K562 (cell line): ENCODE data around the gene GASK1A. TPM values are rescaled to one million over a fixed set of nuclear protein-coding genes. Genes with fewer than 3 reads are reported as not detected.

Experiments
- ATAC-seq: fragments of 200-7000 bp; cut with Tn5 transposase; 3 replicates; pipeline ENCODE4 v1.9.1; 2020; ENCODE audit warnings: moderate library complexity
- BruUV-seq: library from RNA; stranded (reverse); fragments of 400-500 nt; replicated peaks from 2 replicates; lab custom pipeline; 2021; lab: Mats Ljungman, UMichigan
- CTCF ChIA-PET: fragments of 300-600 bp; formaldehyde crosslinking; extraction: SDS; loops from one replicate; lab custom pipeline; 2021; ENCODE audit warnings: low intra/inter-chr PET ratio; lab: Yijun Ruan, JAX
- POLR2A ChIA-PET: fragments of 300-600, 350-650 bp; sonication (Branson Sonifier 250); formaldehyde crosslinking; extraction: SDS; loops from one replicate; lab custom pipeline; 2021; ENCODE audit warnings: antibody characterized with exemption, inconsistent platforms; lab: Yijun Ruan, JAX
- DNase-seq, 4 experiments: peaks; one replicate each; pipeline versions ENCODE4 v3.0.0 to v3.0.0-alpha.2; 2011 to 2018; ENCODE audit warnings: low spot score in 3 of 4, mixed read lengths in 3 of 4; ENCODE audit errors: extremely low read depth in 1 of 4
- FAIRE-seq: peaks from 2 replicates; lab custom pipeline; 2011; peaks lifted over from hg19 to GRCh38; lab: Jason Lieb, UNC
- H2AFZ ChIP-seq: 2 replicates; pipeline ENCODE4 v1.6.0; 2011; ENCODE audit warnings: low read depth, low read length, control low read depth, inconsistent platforms
- H3K27ac ChIP-seq: fragments of 200-600 bp; 3 replicates; pipeline ENCODE4 v1.8.0; 2011; ENCODE audit warnings: low read depth, mild to moderate bottlenecking, control low read depth, inconsistent platforms, low read length, moderate library complexity, mixed read lengths; ENCODE audit errors: extremely low read depth
- H3K27me3 ChIP-seq, 2 experiments: fragments of 300-600 bp in 1 of 2; 2 replicates in 1 of 2; 3 replicates in 1 of 2; pipeline versions ENCODE4 v1.6.0 to v1.8.0; 2011; ENCODE audit warnings: inconsistent platforms in 2 of 2, low read length in 2 of 2, mild to moderate bottlenecking in 1 of 2, mixed read lengths in 1 of 2, moderate library complexity in 1 of 2; ENCODE audit not compliant: control insufficient read depth in 2 of 2, insufficient read depth in 2 of 2
- H3K36me3 ChIP-seq: fragments of 300-600 bp; 3 replicates; pipeline ENCODE4 v1.8.0; 2011; ENCODE audit warnings: mild to moderate bottlenecking, low read length, inconsistent platforms; ENCODE audit not compliant: control insufficient read depth, insufficient read depth
- H3K4me1 ChIP-seq, 2 experiments: fragments of 200-600 bp in 1 of 2; replicated peaks in 1 of 2; 2 replicates in 1 of 2; 3 replicates in 1 of 2; pipeline versions ENCODE4 v1.5.1 to v1.8.0; 2011; ENCODE audit warnings: inconsistent platforms in 2 of 2, low read length in 2 of 2, mild to moderate bottlenecking in 1 of 2, mixed read lengths in 1 of 2, moderate library complexity in 1 of 2; ENCODE audit not compliant: control insufficient read depth in 2 of 2, insufficient read depth in 2 of 2
- H3K4me2 ChIP-seq: 2 replicates; pipeline ENCODE4 v1.6.1; 2011; ENCODE audit warnings: low read length, control low read depth, inconsistent platforms, mixed read lengths; ENCODE audit not compliant: insufficient read depth
- H3K4me3 ChIP-seq: fragments of 200-600 bp; sonication (generic), shearing (Covaris generic); 2 replicates; pipeline ENCODE4 v1.5.1; 2016; ENCODE audit warnings: control low read depth, inconsistent platforms
- H3K79me2 ChIP-seq: fragments of 200-600 bp; 3 replicates; pipeline ENCODE4 v1.8.0; 2011; ENCODE audit warnings: low read length, inconsistent platforms; ENCODE audit not compliant: control insufficient read depth, insufficient read depth
- H3K9ac ChIP-seq, 2 experiments: 2 replicates each; pipeline versions ENCODE4 v1.6.0 to v1.6.1; 2011; ENCODE audit warnings: low read depth in 2 of 2, low read length in 2 of 2, control low read depth in 1 of 2, inconsistent platforms in 1 of 2, mild to moderate bottlenecking in 1 of 2, mixed read lengths in 1 of 2; ENCODE audit not compliant: insufficient read depth in 1 of 2
- H3K9me1 ChIP-seq: one replicate; pipeline ENCODE4 v1.6.0; 2011; ENCODE audit warnings: inconsistent platforms, mild to moderate bottlenecking, low read length, moderate library complexity; ENCODE audit not compliant: control insufficient read depth, insufficient read depth
- H3K9me3 ChIP-seq: replicated peaks from 2 replicates; pipeline ENCODE4 v1.5.1; 2011; ENCODE audit warnings: low read depth, low read length, inconsistent platforms; ENCODE audit not compliant: control insufficient read depth, insufficient read depth
- H4K20me1 ChIP-seq: replicated peaks from 2 replicates; pipeline ENCODE4 v1.6.1; 2011; ENCODE audit warnings: low read length, inconsistent platforms, mixed read lengths; ENCODE audit not compliant: control insufficient read depth, insufficient read depth
- BMI1 ChIP-seq: fragments of 150-350 bp; IDR thresholded peaks from 2 replicates; pipeline ENCODE4 v1.6.1; 2014; ENCODE audit warnings: low read length
- CBFA2T2 ChIP-seq: fragments of 450-650 bp; conservative IDR thresholded peaks from 2 replicates; pipeline ENCODE4 v1.6.1; 2017; ENCODE audit warnings: mild to moderate bottlenecking
- CHD2 ChIP-seq: IDR thresholded peaks from 2 replicates; pipeline ENCODE4 v1.6.1; 2011; ENCODE audit warnings: low read depth, low read length
- CREM ChIP-seq: IDR thresholded peaks from 2 replicates; pipeline ENCODE4 v1.6.1; 2014; ENCODE audit warnings: antibody characterized with exemption, low read depth
- NRF1 ChIP-seq, 2 experiments: fragments of 450-650 bp; IDR thresholded peaks in 1 of 2; conservative IDR thresholded peaks in 1 of 2; 2 replicates each; pipeline ENCODE4 v1.6.1; 2014; ENCODE audit warnings: mild to moderate bottlenecking in 2 of 2
- PPARD ChIP-seq: fragments of 250-450 bp; sonication (Bioruptor Pico); IDR thresholded peaks from 2 replicates; pipeline ENCODE4 v1.8.0; 2022; ENCODE audit warnings: inconsistent platforms, mild to moderate bottlenecking, moderate library complexity
- RBM25 ChIP-seq: fragments of 200-400 bp; formaldehyde crosslinking; IDR thresholded peaks from 2 replicates; pipeline ENCODE4 v1.6.1; 2018; ENCODE audit warnings: low read length, low read depth, moderate library complexity; ENCODE audit not compliant: severe bottlenecking
- ZNF408 ChIP-seq: fragments of 250-450 bp; sonication (Bioruptor Pico); IDR thresholded peaks from 2 replicates; pipeline ENCODE4 v1.4.0; 2020; ENCODE audit warnings: low read depth, mild to moderate bottlenecking, moderate library complexity
- ZNF57 ChIP-seq: fragments of 450-650 bp; formaldehyde crosslinking; IDR thresholded peaks from 2 replicates; pipeline ENCODE4 v1.4.0; 2020; ENCODE audit warnings: mild to moderate bottlenecking, moderate library complexity
- WGBS: fragments of 100-300 bp; shearing (Covaris generic); methylation state at CpG from one replicate; pipeline ENCODE4 v1.1.6; 2016; ENCODE audit warnings: low coverage, mixed read lengths; ENCODE audit not compliant: insufficient coverage; ENCODE audit errors: missing lambda C conversion rate; 5-methylcytosine and 5-hydroxymethylcytosine counted together
- in situ Hi-C: fragments of 300-500 bp; cut with MboI; formaldehyde crosslinking; loops from 4 replicates; pipeline ENCODE4 v1.15.0; 2018; ENCODE audit warnings: inconsistent platforms, mixed read lengths
- intact Hi-C: fragments of 100-400 bp; cut with micrococcal nuclease; formaldehyde crosslinking; loops from 2 replicates; pipeline ENCODE4 v1.14.2; 2022
- polyA plus RNA-seq, 8 experiments: library from polyadenylated mRNA; depleted of rRNA in 4 of 8; stranded (reverse) in 5 of 8; unstranded in 3 of 8; fragments of >200 nt; fragmentation: Nextera tagmentation in 2 of 8; fragmentation: Illumina TruSeq in 1 of 8; extraction: Ambion mirVana in 2 of 8; extraction: Trizol in 1 of 8; gene quantifications; 2 replicates each; pipeline versions ENCODE4 v1.2.1 to v1.2.3, GENCODE V29; 2011 to 2014; ENCODE audit warnings: inconsistent platforms in 1 of 8, missing spikeins in 1 of 8
- total RNA-seq, 7 experiments: library from RNA; depleted of rRNA in 6 of 7; stranded (reverse); fragments of >200 nt in 6 of 7; fragmentation: Illumina TruSeq in 2 of 7; extraction: Trizol in 2 of 7; gene quantifications; 2 replicates each; pipeline versions ENCODE4 v1.2.1 to v1.2.3, GENCODE V29; 2011 to 2021; ENCODE audit warnings: low replicate concordance in 1 of 7
- TF ChIP-seq, protein P1 (sequence below), 2 experiments: fragments of 450-650 bp in 1 of 2; IDR thresholded peaks; 2 replicates each; pipeline ENCODE4 v1.6.1; 2011 to 2017; ENCODE audit warnings: low read depth in 2 of 2, antibody characterized with exemption in 1 of 2, borderline replicate concordance in 1 of 2, low read length in 1 of 2, mild to moderate bottlenecking in 1 of 2, mixed read lengths in 1 of 2; ENCODE audit not compliant: control insufficient read depth in 1 of 2

Gene GASK1A
- total and polyA plus RNA-seq, 9 of the 15 experiments (the other 6 are each of a cell fraction or from before 2014, with no cell fraction given), result 0.04 to 0.11 (median 0.05) TPM; not detected in 5

DNA sequence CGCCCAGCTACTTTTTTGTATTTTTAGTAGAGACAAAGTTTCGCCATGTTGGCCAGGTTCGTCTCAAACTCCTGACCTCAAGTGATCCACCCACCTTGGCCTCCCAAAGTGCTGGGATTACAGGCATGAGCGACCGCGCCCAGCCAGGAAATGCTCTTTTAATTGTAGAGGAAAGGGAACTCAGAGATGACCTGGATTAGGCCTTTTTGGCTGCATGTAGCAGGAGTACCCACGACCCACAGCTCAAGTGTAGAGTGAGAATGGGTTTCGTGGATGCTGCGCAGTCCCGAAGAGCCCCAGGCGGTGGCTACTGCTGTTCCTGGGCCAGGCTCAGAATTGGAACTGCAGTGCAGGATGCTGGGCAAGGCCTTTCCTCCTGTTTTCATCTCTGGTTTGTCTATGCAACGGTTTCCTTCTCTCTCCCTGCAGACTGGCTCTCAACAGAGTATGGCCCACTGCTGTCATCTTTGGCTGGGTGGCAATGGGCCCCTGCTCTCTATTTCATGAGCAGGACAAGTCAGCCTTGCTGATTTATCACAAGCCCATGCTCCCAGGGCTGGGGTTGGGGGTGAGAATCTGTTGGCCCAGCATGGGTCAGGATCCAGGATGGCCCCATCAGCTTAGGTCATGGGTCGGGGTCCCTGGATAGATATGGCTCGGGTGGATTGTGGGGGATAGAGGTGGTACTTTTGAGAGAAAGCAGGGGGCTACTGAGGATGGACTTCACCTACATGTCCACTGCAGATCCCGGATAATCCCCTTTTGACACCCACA lies 51.2 kb downstream of the GASK1A start:
- POLR2A ChIA-PET, result interaction anchor here (0.7 kb wide), 1 partner anchor 956 kb away, joined by 4 read pairs; no protein-coding TSS in a partner anchor
- Histone ChIP-seq H3K27ac (no peak overlapping the region), H3K4me1 (no peaks in the 10 kb centered on the region), H3K9me3 (no peaks in the 10 kb centered on the region), H3K27me3 (peaks cover 31 to 64% of the 10 kb centered on the region in 2 experiments), H3K79me2 (no peaks in the 10 kb centered on the region), H3K4me2 (no peak overlapping the region), H3K36me3 (no peaks in the 10 kb centered on the region), H3K4me3 (no peak overlapping the region), H3K9me1 (no peaks in the 10 kb centered on the region), H2AFZ (no peak overlapping the region), H3K9ac (no peak overlapping the region), H4K20me1 (no peaks in the 10 kb centered on the region; the same call in 1 of the 2 replicates)
- no TSS peak for BruUV-seq
- FAIRE-seq (no peak), DNase-seq (no peak), ATAC-seq (no peak)
- TF ChIP-seq CBFA2T2 (no peak), ZNF408 (CRISPR knock-in tag) (no peak), NRF1 (conservative IDR thresholded peaks at IDR 0.05 in 1 of 2, IDR thresholded peaks at IDR 0.05 in 1 of 2) (peak in 1 of 2 experiments; percentile 52; a peak in 2 of 4 replicates)
- CTCF ChIA-PET, result no interaction called here
- intact Hi-C loops (no loop called here), in situ Hi-C loops (loop anchor here (10.0 kb wide), 1 partner anchor 1014 kb away; no protein-coding TSS in a partner anchor)
- WGBS, result 3% methylated on average over 15 of the region's 15 CpGs

DNA sequence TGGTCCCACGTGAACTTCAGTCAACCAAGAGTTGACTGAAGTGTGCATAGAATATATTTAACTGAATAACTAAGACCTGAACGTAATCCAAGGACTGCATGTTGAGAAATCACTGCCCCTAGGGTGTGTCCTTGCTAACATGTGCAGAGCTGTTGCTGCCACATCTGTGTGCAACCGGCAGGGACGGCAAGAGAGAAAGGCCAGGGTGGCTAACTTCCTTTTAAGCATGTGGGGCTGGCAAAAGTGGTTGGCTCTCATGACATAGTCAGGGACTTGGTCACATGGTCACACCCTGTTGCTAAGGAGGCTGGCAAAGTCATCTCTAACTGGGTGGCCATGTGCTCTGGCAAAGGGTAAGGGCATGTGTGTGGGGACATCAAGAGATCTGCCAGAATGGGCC lies 52.4 kb downstream of the GASK1A start:
- no peaks in the 10 kb centered on the region for H3K9me3 ChIP-seq
- H2AFZ ChIP-seq, result no peak overlapping the region
- no peaks in the 10 kb centered on the region for H3K36me3 ChIP-seq
- no peak for DNase-seq
- no peak overlapping the region for H3K9ac ChIP-seq
- H3K4me1 ChIP-seq, result no peaks in the 10 kb centered on the region
- in situ Hi-C loops (loop anchor here (10.0 kb wide), 1 partner anchor 1013 kb away; no protein-coding TSS in a partner anchor), intact Hi-C loops (no loop called here)
- peaks cover 28 to 64% of the 10 kb centered on the region in 2 experiments for H3K27me3 ChIP-seq
- no peak overlapping the region for H3K4me2 ChIP-seq
- H4K20me1 ChIP-seq, result no peaks in the 10 kb centered on the region; the same call in 1 of the 2 replicates
- no peak for ATAC-seq
- H3K27ac ChIP-seq, result no peak overlapping the region
- H3K4me3 ChIP-seq, result no peak overlapping the region
- H3K9me1 ChIP-seq, result no peaks in the 10 kb centered on the region
- FAIRE-seq, result no peak
- no peaks in the 10 kb centered on the region for H3K79me2 ChIP-seq
- WGBS, result 2% methylated on average over 4 of the region's 4 CpGs
- CTCF ChIA-PET, result no interaction called here
- POLR2A ChIA-PET, result interaction anchor here (0.5 to 0.7 kb wide), 2 partner anchors 71 to 954 kb away, joined by 3 to 4 read pairs; no protein-coding TSS in a partner anchor
- BruUV-seq, result no TSS peak
- TF ChIP-seq CREM (no peak), CHD2 (no peak), PPARD (no peak), RBM25 (no peak), ZNF57 (CRISPR knock-in tag) (no peak), BMI1 (no peak)
- TF ChIP-seq, protein P1, sequence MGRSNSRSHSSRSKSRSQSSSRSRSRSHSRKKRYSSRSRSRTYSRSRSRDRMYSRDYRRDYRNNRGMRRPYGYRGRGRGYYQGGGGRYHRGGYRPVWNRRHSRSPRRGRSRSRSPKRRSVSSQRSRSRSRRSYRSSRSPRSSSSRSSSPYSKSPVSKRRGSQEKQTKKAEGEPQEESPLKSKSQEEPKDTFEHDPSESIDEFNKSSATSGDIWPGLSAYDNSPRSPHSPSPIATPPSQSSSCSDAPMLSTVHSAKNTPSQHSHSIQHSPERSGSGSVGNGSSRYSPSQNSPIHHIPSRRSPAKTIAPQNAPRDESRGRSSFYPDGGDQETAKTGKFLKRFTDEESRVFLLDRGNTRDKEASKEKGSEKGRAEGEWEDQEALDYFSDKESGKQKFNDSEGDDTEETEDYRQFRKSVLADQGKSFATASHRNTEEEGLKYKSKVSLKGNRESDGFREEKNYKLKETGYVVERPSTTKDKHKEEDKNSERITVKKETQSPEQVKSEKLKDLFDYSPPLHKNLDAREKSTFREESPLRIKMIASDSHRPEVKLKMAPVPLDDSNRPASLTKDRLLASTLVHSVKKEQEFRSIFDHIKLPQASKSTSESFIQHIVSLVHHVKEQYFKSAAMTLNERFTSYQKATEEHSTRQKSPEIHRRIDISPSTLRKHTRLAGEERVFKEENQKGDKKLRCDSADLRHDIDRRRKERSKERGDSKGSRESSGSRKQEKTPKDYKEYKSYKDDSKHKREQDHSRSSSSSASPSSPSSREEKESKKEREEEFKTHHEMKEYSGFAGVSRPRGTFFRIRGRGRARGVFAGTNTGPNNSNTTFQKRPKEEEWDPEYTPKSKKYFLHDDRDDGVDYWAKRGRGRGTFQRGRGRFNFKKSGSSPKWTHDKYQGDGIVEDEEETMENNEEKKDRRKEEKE (IDR thresholded peaks at IDR 0.05; ENCODE audit: borderline replicate concordance in 1 of 2, control insufficient read depth in 1 of 2, low read depth in 2 of 2, low read length in 1 of 2), result no peak
